HepG2 (cell line): ENCODE results near the gene DSCAML1. TPM values are rescaled to one million over a fixed set of nuclear protein-coding genes. Genes with fewer than 3 reads are reported as not detected.

Experiments used
- ATAC-seq: fragments of 200-7000 bp; cut with Tn5 transposase; 3 replicates; pipeline ENCODE4 v1.9.1; 2020; ENCODE audit warnings: mild to moderate bottlenecking, moderate library complexity
- BruUV-seq: library from RNA; stranded (reverse); fragments of 400-500 nt; replicated peaks from 2 replicates; lab custom pipeline; 2021; lab: Mats Ljungman, UMichigan
- CTCF ChIA-PET: fragments of 300-600 bp; formaldehyde crosslinking; extraction: SDS; loops from one replicate; lab custom pipeline; 2021; ENCODE audit warnings: low total read pairs, inconsistent platforms, low intra/inter-chr PET ratio; lab: Yijun Ruan, JAX
- POLR2A ChIA-PET: fragments of 350-600 bp; sonication (Branson Sonifier 250); formaldehyde crosslinking; loops from one replicate; lab custom pipeline; 2020; ENCODE audit warnings: antibody characterized with exemption, inconsistent platforms; lab: Yijun Ruan, JAX
- DNase-seq: peaks from one replicate; pipeline ENCODE4 v3.0.0-alpha.2; 2015; ENCODE audit warnings: low spot score
- FAIRE-seq: peaks from 3 replicates; lab custom pipeline; 2011; peaks lifted over from hg19 to GRCh38; lab: Jason Lieb, UNC
- H2AFZ ChIP-seq: one replicate; pipeline ENCODE4 v1.6.1; 2011; ENCODE audit warnings: low read length, inconsistent platforms
- H3K27ac ChIP-seq: fragments of 300-600 bp; 3 replicates; pipeline ENCODE4 v1.8.0; 2011; ENCODE audit warnings: mixed run types, mild to moderate bottlenecking, mixed read lengths, low read length, inconsistent platforms; ENCODE audit not compliant: insufficient read depth; ENCODE audit errors: extremely low read length
- H3K27me3 ChIP-seq, 2 experiments: fragments of 200-600 bp in 1 of 2; 2 replicates in 1 of 2; 3 replicates in 1 of 2; pipeline versions ENCODE4 v1.6.0 to v1.8.0; 2011; ENCODE audit warnings: low read length in 2 of 2, mild to moderate bottlenecking in 2 of 2, moderate library complexity in 2 of 2, inconsistent platforms in 1 of 2; ENCODE audit not compliant: insufficient read depth in 2 of 2, control insufficient read depth in 1 of 2
- H3K36me3 ChIP-seq, 2 experiments: fragments of 200-600 bp in 1 of 2; replicated peaks in 1 of 2; 2 replicates in 1 of 2; 3 replicates in 1 of 2; pipeline versions ENCODE4 v1.5.1 to v1.8.0; 2011; ENCODE audit warnings: low read length in 2 of 2, inconsistent platforms in 1 of 2; ENCODE audit not compliant: insufficient read depth in 2 of 2, control insufficient read depth in 1 of 2
- H3K4me1 ChIP-seq: 2 replicates; pipeline ENCODE4 v1.5.1; 2012; ENCODE audit warnings: low read length, inconsistent platforms; ENCODE audit not compliant: insufficient read depth
- H3K4me2 ChIP-seq: 2 replicates; pipeline ENCODE4 v1.6.0; 2011; ENCODE audit warnings: low read depth, low read length, inconsistent platforms
- H3K4me3 ChIP-seq, 3 experiments: fragments of 200-600 bp in 1 of 3; sonication (generic), shearing (Covaris generic) in 1 of 3; replicated peaks in 1 of 3; 2 replicates each; pipeline ENCODE4 v1.5.1; 2011 to 2016; ENCODE audit warnings: low read length in 3 of 3, inconsistent platforms in 2 of 3, low read depth in 2 of 3, mild to moderate bottlenecking in 2 of 3, control low read depth in 1 of 3, mixed read lengths in 1 of 3; ENCODE audit not compliant: insufficient read depth in 1 of 3
- H3K79me2 ChIP-seq: one replicate; pipeline ENCODE4 v1.6.1; 2011; ENCODE audit warnings: low read length, inconsistent platforms; ENCODE audit not compliant: insufficient read depth
- H3K9ac ChIP-seq: 2 replicates; pipeline ENCODE4 v1.6.0; 2011; ENCODE audit warnings: mild to moderate bottlenecking, low read depth, low read length, inconsistent platforms; ENCODE audit not compliant: insufficient read depth
- H3K9me3 ChIP-seq: 2 replicates; pipeline ENCODE4 v1.5.1; 2012; ENCODE audit warnings: mild to moderate bottlenecking, low read length
- H4K20me1 ChIP-seq: 2 replicates; pipeline ENCODE4 v1.6.0; 2011; ENCODE audit warnings: inconsistent platforms, mild to moderate bottlenecking, low read length, moderate library complexity; ENCODE audit not compliant: insufficient read depth
- AGO2 ChIP-seq: fragments of 200-400 bp; formaldehyde crosslinking; optimal IDR thresholded peaks from 2 replicates; pipeline ENCODE3; 2017; ENCODE audit warnings: mild to moderate bottlenecking, low read depth, low read length, moderate library complexity
- BCL6 ChIP-seq: IDR thresholded peaks from 2 replicates; pipeline ENCODE4 v1.6.1; 2016; ENCODE audit warnings: missing genetic modification reagents, missing compliant biosample characterization
- CHD4 ChIP-seq: fragments of 200-600 bp; sonication (generic); IDR thresholded peaks from 2 replicates; pipeline ENCODE4 v1.7.0; 2017; ENCODE audit warnings: mild to moderate bottlenecking, low read length, borderline replicate concordance
- DPF2 ChIP-seq: sonication (generic); formaldehyde crosslinking; IDR thresholded peaks from 2 replicates; pipeline ENCODE4 v1.4.0; 2020; ENCODE audit warnings: mild to moderate bottlenecking, low read depth, missing genetic modification reagents, borderline replicate concordance
- DRAP1 ChIP-seq: IDR thresholded peaks from 2 replicates; pipeline ENCODE4 v1.6.1; 2016; ENCODE audit warnings: missing genetic modification reagents, missing compliant biosample characterization
- HIC2 ChIP-seq: sonication (generic); formaldehyde crosslinking; IDR thresholded peaks from 2 replicates; pipeline ENCODE4 v1.9.0; 2022; ENCODE audit warnings: low read depth, missing genetic modification reagents
- PHB2 ChIP-seq: fragments of 450-650 bp; IDR thresholded peaks from 2 replicates; pipeline ENCODE4 v1.6.1; 2018; ENCODE audit not compliant: partially characterized antibody
- TCF7L2 ChIP-seq: IDR thresholded peaks from 2 replicates; pipeline ENCODE4 v1.6.1; 2011; ENCODE audit warnings: mild to moderate bottlenecking, low read depth, low read length, moderate library complexity
- ZBTB34 ChIP-seq: sonication (generic); formaldehyde crosslinking; IDR thresholded peaks from 2 replicates; pipeline ENCODE4 v1.8.0; 2022; ENCODE audit warnings: mild to moderate bottlenecking, missing genetic modification reagents
- ZNF101 ChIP-seq: sonication (generic); formaldehyde crosslinking; IDR thresholded peaks from 2 replicates; pipeline ENCODE4 v1.4.0; 2020; ENCODE audit warnings: mild to moderate bottlenecking, low read depth, missing genetic modification reagents, borderline replicate concordance
- ZNF17 ChIP-seq: sonication (generic); formaldehyde crosslinking; IDR thresholded peaks from 2 replicates; pipeline ENCODE4 v1.5.0; 2020; ENCODE audit warnings: mild to moderate bottlenecking, missing genetic modification reagents
- WGBS: methylation state at CpG from one replicate; pipeline ENCODE4 v1.1.6; 2017; ENCODE audit warnings: low lambda C conversion rate; 5-methylcytosine and 5-hydroxymethylcytosine counted together
- in situ Hi-C: cut with HindIII; loops from 2 replicates; pipeline ENCODE4 v1.10.0; 2017; ENCODE audit warnings: low pct_unique_long_range_greater_than_20kb; ENCODE audit not compliant: extremely low pct_ligation_motif_present
- intact Hi-C: fragments of 100-400 bp; cut with micrococcal nuclease; formaldehyde crosslinking; loops from one replicate; pipeline ENCODE4 v1.10.0; 2022; ENCODE audit not compliant: unreplicated experiment
- polyA plus RNA-seq, 8 experiments: library from polyadenylated mRNA; depleted of rRNA in 3 of 8; stranded (reverse) in 7 of 8; unstranded in 1 of 8; fragments of >200 nt; fragmentation: Illumina TruSeq in 4 of 8; extraction: Trizol in 4 of 8; gene quantifications; 2 replicates each; pipeline versions ENCODE4 v1.2.1 to v1.2.3, GENCODE V29; 2011 to 2016; ENCODE audit warnings: low read depth in 4 of 8, missing spikeins in 1 of 8, mixed read lengths in 1 of 8; ENCODE audit not compliant: insufficient read depth in 1 of 8
- total RNA-seq, 5 experiments: library from RNA; depleted of rRNA; stranded (reverse); fragments of >200 nt; fragmentation: Illumina TruSeq; extraction: Trizol; gene quantifications; 2 replicates each; pipeline ENCODE4 v1.2.3, GENCODE V29; 2016; ENCODE audit warnings: low read depth in 1 of 5

DSCAML1 gene
- total and polyA plus RNA-seq, 2 of the 13 experiments (the other 11 are each of a cell fraction or from before 2014, with no cell fraction given), result 0.29 to 0.40 TPM

DNA sequence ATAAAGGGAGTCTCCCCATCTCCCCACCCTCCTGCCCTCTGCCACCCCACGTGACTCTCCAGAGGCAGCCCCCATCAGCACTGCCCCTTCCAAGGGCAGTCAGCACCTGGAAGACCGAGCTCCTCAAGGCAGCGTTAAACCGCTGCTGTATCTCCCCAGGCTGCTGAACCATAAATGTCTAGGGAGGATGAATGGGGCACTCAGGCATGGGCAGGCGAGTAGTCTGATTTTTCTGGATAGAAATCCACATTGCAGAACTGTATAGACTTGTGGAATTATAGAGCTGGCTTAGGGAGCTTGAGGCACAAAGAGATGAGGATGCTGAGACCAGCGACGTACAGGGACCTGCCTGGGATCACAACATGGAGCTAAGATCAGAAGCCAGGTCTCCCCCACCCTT lies 269.7 kb downstream of the DSCAML1 start:
- FAIRE-seq (no peak), DNase-seq (no peak), ATAC-seq (no peak)
- POLR2A ChIA-PET, result no interaction called here
- peaks cover 0 to 6% of the 10 kb centered on the region in 2 experiments; a peak in 3 of 5 replicates for H3K27me3 ChIP-seq
- no peaks in the 10 kb centered on the region for H3K4me1 ChIP-seq
- BruUV-seq, result no TSS peak
- H3K36me3 ChIP-seq, result no peaks in the 10 kb centered on the region
- CTCF ChIA-PET, result no interaction called here
- intact Hi-C loops, result no loop called here
- WGBS, result 58% methylated on average over 7 of the region's 7 CpGs
- H3K4me2 ChIP-seq, result no peak overlapping the region
- TF ChIP-seq DPF2 (CRISPR knock-in tag), result no peak
- no peak for TF ChIP-seq ZNF17 (CRISPR knock-in tag)
- TF ChIP-seq PHB2, result no peak
- no peak for TF ChIP-seq AGO2
- TF ChIP-seq DRAP1 (CRISPR knock-in tag), result no peak
- no peak for TF ChIP-seq CHD4
- TF ChIP-seq ZBTB34 (CRISPR knock-in tag), result no peak
- no peak for TF ChIP-seq HIC2
- no peak for TF ChIP-seq BCL6 (CRISPR knock-in tag)
- no peak for TF ChIP-seq TCF7L2
- no peak for TF ChIP-seq ZNF101
- H3K27ac ChIP-seq, result no peak overlapping the region
- H4K20me1 ChIP-seq, result no peaks in the 10 kb centered on the region
- H3K4me3 ChIP-seq, result no peak overlapping the region
- H3K9ac ChIP-seq, result no peak overlapping the region
- in situ Hi-C loops, result no loop called here
- H3K79me2 ChIP-seq, result no peaks in the 10 kb centered on the region
- no peak overlapping the region for H2AFZ ChIP-seq
- no peaks in the 10 kb centered on the region for H3K9me3 ChIP-seq
